GM21526 (cell line): Measurements from ENCODE around the gene ZSCAN18.

ENCODE experiments used
- ATAC-seq: cut with Tn5 transposase; IDR thresholded peaks from one replicate; pipeline ENCODE4 v1.9.1; 2021; ENCODE audit warnings: moderate library complexity; ENCODE audit not compliant: unreplicated experiment, low FRiP score

The ZSCAN18 gene

DNA sequence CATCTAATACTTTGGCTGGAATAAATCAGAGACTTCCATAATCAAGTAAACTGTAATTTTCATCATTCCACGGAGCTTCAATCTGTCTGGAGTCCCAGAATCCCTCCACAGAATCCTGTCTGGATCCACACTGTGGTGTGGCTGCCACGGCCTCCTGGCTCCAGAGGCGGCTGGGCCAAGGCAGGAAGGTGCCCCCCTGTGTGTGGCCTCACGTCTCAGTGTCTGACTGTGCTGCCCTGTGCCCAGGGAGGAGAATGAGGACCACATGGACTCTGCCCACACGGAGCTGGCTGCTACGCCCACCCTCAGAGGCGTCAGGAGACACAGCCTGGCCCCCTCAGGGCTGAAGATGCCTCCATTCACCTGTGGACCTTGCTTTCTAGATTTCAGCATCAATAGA lies 51.2 kb downstream of the ZSCAN18 start:
- ATAC-seq: no peak

DNA sequence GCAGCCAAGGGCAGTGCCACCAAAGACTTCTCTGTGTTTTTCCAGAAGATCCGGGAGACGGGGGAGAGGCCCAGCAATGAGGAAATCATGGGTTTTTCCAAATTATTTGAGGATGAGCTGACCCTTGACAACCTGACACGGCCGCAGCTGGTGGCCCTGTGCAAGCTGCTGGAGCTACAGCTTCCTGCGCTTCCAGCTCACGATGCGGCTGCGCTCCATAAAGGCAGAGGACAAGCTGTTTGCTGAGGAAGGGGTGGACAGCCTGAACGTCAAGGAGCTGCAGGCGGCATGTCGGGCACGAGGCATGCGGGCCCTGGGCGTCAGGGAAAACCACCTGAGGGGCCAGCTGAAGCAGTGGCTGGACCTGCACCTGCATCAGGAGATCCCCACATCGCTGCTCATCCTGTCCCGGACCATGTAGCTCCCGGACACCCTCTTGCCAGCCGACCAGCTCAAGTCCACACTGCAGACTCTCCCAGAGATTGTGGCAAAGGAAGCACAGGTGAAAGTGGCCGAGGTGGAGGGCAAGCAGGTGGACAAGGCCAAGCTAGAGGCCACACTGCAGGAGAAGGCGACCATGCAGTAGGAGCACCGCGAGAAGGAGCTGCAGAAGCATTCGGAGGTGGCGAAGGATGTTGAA lies 52.5 kb downstream of the ZSCAN18 start:
- no peak for ATAC-seq

DNA sequence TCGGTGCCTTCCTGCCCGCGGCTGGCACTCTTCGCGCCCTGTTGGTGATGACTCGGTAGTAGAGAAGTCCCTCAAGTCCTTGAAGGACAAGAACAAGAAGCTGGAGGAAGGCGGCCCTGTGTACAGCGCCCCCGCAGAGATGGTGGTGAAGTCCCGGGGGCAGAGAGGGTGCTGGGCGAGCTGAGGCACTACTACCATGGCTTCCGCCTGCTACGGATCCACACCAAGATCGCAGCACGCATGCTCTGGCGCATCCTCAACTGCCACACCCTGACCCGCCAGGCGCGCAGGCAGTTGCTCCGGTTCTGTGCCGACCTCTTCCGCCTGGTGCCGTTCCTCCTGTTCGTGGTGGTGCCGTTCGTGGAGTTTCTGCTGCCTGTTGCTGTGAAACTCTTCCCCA lies 53.1 kb downstream of the ZSCAN18 start:
- no peak for ATAC-seq

DNA sequence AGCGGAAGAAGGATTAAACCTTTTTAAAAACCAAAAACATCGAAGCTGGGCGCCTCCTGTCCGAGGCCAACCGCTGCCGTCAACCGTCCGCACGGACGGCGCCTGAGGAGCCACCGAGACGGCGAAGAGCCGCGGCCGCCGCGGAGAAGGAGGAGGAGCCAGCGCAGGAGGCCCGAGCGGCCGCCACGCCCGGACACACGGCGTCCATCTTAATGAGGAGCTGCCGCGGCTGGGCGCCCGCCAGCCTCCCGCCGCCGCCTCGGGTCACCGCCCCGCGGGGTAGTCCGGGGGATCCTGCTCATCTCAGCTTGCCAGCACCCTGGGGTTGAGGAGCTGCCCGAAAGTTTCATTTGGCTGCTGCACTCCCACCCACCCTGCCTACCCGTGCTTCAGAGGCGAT lies 53.6 kb downstream of the ZSCAN18 start:
- no peak for ATAC-seq

DNA sequence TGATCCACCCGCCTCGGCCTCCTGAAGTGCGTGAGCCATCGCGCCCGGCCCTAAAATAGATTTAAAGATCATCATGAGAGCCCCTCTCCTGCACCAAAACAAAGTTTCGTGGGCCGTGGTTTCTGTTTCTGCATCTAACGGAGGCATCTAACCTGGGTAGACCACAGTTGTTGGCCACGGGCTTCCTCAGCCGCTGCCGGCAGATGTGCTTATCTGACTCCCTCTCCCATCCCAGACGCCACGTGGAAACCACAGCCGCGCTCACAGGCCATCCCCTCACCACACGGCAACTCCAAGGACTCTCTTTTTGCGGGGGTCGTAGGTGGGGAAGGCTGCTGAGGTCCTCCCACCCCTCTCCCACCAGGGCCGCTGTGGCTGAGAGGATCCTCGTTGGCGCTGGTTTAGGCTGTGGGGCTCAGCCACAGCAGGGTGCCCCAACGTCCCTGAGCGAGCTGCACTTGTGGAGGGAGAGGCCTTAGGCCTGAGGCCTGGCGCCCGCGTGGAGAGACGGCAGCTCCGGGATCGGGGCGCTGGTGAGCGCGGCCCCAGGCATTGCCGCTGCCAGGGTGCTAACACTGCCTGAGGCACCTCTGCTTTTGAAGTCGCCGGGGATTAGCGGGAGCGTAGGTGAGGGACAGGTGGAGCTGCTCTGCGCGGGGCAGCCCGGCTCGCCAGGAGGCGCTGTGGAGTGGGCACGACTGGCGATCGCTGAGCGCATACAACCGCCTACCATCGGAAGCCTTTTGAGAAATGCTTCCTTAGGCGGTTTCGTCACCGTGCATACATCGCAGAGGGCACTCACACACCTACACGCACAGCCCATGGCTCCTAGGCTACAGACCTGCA lies 55.3 kb downstream of the ZSCAN18 start:
- ATAC-seq: no peak

DNA sequence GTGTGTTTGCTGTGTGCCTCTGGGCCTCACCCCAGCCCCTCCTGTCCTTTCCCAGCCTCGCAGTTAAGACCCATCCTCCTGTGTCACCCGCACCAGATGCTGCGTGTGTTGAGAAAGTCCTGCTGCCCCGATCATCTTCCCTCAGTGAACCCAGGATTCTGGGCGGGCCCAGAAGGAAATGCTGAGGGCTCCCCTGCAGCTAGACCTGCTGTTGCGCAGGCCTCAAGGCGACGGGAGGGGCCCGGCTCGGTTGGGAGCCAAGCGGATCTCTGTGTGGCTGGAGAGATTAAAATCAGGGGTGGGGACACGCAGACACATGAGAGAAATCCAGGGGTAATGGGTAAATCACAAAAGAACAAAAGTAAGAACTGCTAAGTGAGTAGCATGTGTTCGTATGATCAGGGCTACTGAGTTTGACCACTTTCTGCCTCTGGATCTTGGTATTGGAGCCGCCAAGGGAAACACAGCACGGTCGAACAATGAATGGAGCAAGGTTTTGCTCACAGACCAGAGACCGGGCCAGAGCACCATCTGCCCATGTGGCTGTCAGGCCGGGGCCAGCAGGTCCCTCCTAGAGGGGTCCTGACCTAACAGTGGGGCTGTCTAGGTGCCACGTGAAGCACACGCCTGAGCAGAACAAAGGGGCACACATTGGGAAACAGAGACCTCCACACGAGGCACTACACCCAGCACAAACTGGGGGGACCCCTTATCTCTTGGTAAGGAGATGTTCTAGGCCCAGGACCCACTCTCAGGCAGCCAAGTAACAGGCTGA lies 57.1 kb downstream of the ZSCAN18 start:
- ATAC-seq: no peak

DNA sequence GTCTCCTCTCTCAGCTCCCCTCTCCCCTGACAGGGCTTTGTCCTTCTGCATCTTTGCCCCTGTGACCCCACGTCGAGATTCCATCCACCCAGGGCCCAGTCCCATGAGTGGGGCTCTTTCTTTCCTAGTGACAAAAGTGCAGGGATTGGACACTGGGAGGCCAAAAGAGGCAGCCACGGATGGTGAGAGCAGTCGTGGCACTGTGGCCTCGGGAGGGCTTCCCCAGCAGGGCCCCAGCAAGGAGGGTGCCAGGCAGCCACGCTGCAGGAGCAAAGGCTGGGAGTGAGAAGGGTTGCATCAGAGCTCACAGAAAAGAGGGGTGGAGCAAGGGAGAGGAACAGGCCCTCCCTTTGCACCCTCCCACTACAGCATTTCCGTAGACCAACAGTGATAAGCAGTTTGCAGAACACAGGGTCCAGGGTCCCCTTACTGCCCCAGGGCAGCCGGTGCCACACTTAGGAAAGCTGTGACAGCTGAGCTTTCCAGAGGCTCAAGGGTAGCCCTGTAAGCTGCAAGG lies 59.3 kb downstream of the ZSCAN18 start:
- ATAC-seq: no peak

DNA sequence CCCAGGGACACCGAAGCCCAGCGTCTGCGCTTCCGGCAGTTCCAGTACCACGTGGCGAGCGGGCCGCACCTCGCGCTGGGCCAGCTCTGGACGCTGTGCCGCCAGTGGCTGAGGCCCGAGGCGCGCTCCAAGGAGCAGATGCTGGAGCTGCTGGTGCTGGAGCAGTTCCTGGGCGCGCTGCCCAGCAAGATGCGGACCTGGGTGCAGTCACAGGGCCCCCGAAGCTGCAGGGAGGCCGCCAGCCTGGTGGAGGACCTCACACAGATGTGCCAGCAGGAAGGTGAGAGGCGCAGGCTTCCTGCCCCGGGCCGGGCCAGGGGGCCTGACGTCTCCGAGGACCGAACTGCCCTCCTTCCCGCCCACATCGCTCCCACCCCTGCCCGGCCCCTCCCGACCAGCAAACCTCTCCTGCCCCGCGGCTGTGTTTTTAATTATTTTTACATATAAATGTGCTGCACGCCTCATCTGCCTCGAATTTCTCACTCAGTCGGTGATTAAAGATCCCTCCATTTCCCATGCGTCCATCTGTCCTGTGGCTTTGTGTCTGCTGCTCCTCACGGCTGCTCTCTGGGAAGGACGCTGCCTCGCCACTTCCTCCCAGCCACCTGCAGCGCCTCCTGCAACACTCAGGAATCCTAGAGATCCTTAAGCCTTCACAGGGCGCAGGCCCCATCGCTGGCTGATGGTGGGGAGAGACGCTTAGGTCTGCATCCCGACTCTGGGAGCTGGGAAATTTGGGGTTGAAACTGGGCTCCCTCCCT lies 59.9 kb downstream of the ZSCAN18 start:
- ATAC-seq: no peak

DNA sequence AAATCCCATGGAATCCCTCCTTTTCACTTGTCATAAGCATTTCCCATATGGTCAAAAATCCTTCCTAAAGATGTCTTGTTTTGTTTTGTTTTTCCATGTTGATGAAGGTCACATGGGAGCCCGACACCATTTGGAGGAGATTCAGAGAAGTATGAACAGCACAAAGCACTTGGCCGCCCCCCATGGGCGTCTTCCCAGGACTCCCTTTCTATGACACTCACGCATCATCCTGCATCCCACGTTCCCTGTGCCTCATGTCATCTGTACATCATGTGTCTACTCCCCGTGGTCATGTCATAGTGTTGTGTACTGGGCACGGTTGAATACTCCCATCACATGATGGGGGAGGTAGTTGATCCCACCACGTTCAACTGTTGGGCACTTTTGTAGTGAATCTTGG lies 62.2 kb downstream of the ZSCAN18 start:
- ATAC-seq: no peak

DNA sequence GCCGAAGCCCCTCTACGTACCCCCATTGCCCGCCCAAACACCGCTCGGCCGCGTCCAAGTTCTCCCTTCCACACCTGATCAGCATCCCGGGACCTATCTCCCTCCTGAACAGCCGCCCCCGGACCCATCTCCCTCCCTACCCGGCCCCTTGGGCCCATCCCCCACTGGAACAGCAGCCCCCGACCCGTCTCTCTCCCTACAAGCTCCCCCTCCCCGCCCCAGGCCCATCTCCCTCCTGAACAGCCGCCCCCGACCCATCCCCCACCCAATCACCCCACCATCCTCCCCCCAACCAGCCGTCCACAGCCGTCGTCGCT lies 63.6 kb downstream of the ZSCAN18 start:
- ATAC-seq: no peak
